Right forelimb (tissue), 1 donor: Measurements from ENCODE around the gene SMC1B.
A peak's percentile ranks its signal among the peaks of the same experiment; 100 is the strongest.
"Not testable (repeated sequence)": the region's sequence is repeated elsewhere in the genome, so short reads cannot be mapped to it uniquely, and the experiment has no call there.

Experiments
- DNase-seq: peaks from one replicate; pipeline ENCODE4 v3.0.0-alpha.2; 2018

SMC1B gene

GRCh38 chr22:45413368-45414211 lies at the start of gene SMC1B, which contains the start of gene RIBC2:
Gene SMC1B, minus strand, starts transcription at chr22:45413599. Its CDS starts 32 bp downstream, at chr22:45413567.
Gene RIBC2, plus strand, starts transcription at chr22:45413693. Its CDS starts 194 bp downstream, at chr22:45413887.
- peak; percentile 89 for DNase-seq

- no peak for DNase-seq
Observed at GRCh38 chr22:45462034-45462655, 48.7 kb upstream of the SMC1B start.

- peak; percentile 88 for DNase-seq
Observed at GRCh38 chr22:45460288-45461109, 47.1 kb upstream of the SMC1B start.

GRCh38 chr22:45459235-45459634 lies 45.8 kb upstream of the SMC1B start:
- DNase-seq: no peak

- DNase-seq: no peak
Observed at GRCh38 chr22:45458532-45458931, 45.1 kb upstream of the SMC1B start.

- no peak for DNase-seq
Observed at GRCh38 chr22:45456811-45457210, 43.4 kb upstream of the SMC1B start.

- DNase-seq: no peak
Observed at GRCh38 chr22:45455621-45456020, 42.2 kb upstream of the SMC1B start.

GRCh38 chr22:45455212-45455611 lies 41.8 kb upstream of the SMC1B start:
- no peak for DNase-seq

GRCh38 chr22:45454275-45454674 lies 40.9 kb upstream of the SMC1B start:
- no peak for DNase-seq

- DNase-seq: no peak
Observed at GRCh38 chr22:45453764-45454163, 40.4 kb upstream of the SMC1B start.

GRCh38 chr22:45452565-45453379 lies 39.4 kb upstream of the SMC1B start:
- no peak for DNase-seq

GRCh38 chr22:45451972-45452371 lies 38.6 kb upstream of the SMC1B start:
- DNase-seq: peak; percentile 71

GRCh38 chr22:45450921-45451651 lies 37.7 kb upstream of the SMC1B start:
- peak; percentile 68 for DNase-seq

GRCh38 chr22:45450101-45450785 lies 36.8 kb upstream of the SMC1B start:
- no peak for DNase-seq

- DNase-seq: not testable (repeated sequence)
Observed at GRCh38 chr22:45449442-45449841, 36.0 kb upstream of the SMC1B start.

- DNase-seq: peak; percentile 78
Observed at GRCh38 chr22:45448431-45448830, 35.0 kb upstream of the SMC1B start.

GRCh38 chr22:45447596-45447995 lies 34.2 kb upstream of the SMC1B start:
- not testable (repeated sequence) for DNase-seq

- DNase-seq: no peak
Observed at GRCh38 chr22:45446216-45446615, 32.8 kb upstream of the SMC1B start.

- DNase-seq: no peak
Observed at GRCh38 chr22:45445031-45445710, 31.8 kb upstream of the SMC1B start.

GRCh38 chr22:45444168-45444567 lies 30.8 kb upstream of the SMC1B start:
- no peak for DNase-seq
